SK-N-SH treated with all-trans-retinoic acid at 6 μM for 48 hours (cell line): Measurements from ENCODE around the gene KNDC1.

Experiments
- CREB5 ChIP-seq: fragments of 250-450 bp; sonication (Bioruptor Pico); IDR thresholded peaks from 2 replicates; pipeline ENCODE4 v1.5.1; 2020; ENCODE audit warnings: low read depth, mild to moderate bottlenecking, moderate library complexity
- CSRNP3 ChIP-seq: fragments of 250-450 bp; sonication (Bioruptor Pico); IDR thresholded peaks from 2 replicates; pipeline ENCODE4 v1.5.1; 2021; ENCODE audit warnings: mild to moderate bottlenecking, moderate library complexity
- PATZ1 ChIP-seq: fragments of 250-450 bp; sonication (Bioruptor Pico); IDR thresholded peaks from 2 replicates; pipeline ENCODE4 v1.8.0; 2020; ENCODE audit warnings: mild to moderate bottlenecking, moderate library complexity, borderline replicate concordance
- SNAI2 ChIP-seq: fragments of 250-450 bp; sonication (Bioruptor Pico); IDR thresholded peaks from 2 replicates; pipeline ENCODE4 v1.5.0; 2020; ENCODE audit warnings: mild to moderate bottlenecking, moderate library complexity
- ZFP30 ChIP-seq: fragments of 450-650 bp; formaldehyde crosslinking; IDR thresholded peaks from 2 replicates; pipeline ENCODE4 v1.5.0; 2022; ENCODE audit warnings: mild to moderate bottlenecking, moderate library complexity
- ZNF565 ChIP-seq: fragments of 450-650 bp; formaldehyde crosslinking; conservative IDR thresholded peaks from 2 replicates; pipeline ENCODE4 v1.5.0; 2020; ENCODE audit warnings: low read depth, mild to moderate bottlenecking, moderate library complexity
- ZNF70 ChIP-seq: fragments of 450-650 bp; formaldehyde crosslinking; IDR thresholded peaks from 2 replicates; pipeline ENCODE4 v1.5.0; 2020; ENCODE audit warnings: mild to moderate bottlenecking, moderate library complexity

- TF ChIP-seq PATZ1 (CRISPR knock-in tag) (no peak), CSRNP3 (CRISPR knock-in tag) (no peak), SNAI2 (CRISPR knock-in tag) (no peak), ZFP30 (CRISPR knock-in tag) (no peak), CREB5 (CRISPR knock-in tag) (no peak), ZNF70 (CRISPR knock-in tag) (no peak), ZNF565 (CRISPR knock-in tag) (no peak)
Measured at GRCh38 chr10:133230387-133231195, 70.6 kb downstream of the KNDC1 start.
